Gastrocnemius medialis (tissue), 4 donors: ENCODE data around the gene KIAA0930.

Experiments used
- POLR2A ChIP-seq, 2 donors: fragments of 450-650 bp; IDR thresholded peaks; one replicate each; pipeline ENCODE4 v1.6.1; 2017; ENCODE audit warnings: antibody characterized with exemption in 2 of 2, mild to moderate bottlenecking in 2 of 2, moderate library complexity in 2 of 2
- TF ChIP-seq, protein P1 (sequence below), 5 experiments: fragments of 450-650 bp in 3 of 5; fragments of 200-600 bp in 2 of 5; sonication (generic) in 2 of 5; IDR thresholded peaks in 4 of 5; conservative IDR thresholded peaks in 1 of 5; 1 replicate in 4 of 5; 2 replicates in 1 of 5; pipeline ENCODE4 v1.5.1; 2016 to 2019; ENCODE audit warnings: antibody characterized with exemption in 5 of 5, mild to moderate bottlenecking in 3 of 5, moderate library complexity in 3 of 5

DNA sequence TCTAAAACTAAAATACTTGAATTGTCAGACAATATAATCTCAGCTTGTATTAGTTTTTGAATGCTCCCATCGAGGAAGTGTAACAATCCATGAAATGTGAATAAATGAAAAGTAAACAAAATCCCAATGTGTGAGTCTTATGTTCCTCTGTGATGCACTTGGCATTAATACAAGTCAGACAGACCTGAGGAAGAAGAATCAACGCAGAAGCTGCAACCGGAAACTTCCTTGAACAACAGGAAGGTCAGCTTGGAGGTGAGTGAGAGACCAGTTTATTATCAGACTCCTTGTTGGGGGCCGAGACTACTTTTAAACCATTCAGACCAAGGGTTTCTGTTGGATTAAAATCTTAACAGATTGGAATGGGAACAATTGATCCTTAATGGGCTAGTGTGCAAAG lies 52.8 kb downstream of the KIAA0930 start:
- TF ChIP-seq, protein P1, sequence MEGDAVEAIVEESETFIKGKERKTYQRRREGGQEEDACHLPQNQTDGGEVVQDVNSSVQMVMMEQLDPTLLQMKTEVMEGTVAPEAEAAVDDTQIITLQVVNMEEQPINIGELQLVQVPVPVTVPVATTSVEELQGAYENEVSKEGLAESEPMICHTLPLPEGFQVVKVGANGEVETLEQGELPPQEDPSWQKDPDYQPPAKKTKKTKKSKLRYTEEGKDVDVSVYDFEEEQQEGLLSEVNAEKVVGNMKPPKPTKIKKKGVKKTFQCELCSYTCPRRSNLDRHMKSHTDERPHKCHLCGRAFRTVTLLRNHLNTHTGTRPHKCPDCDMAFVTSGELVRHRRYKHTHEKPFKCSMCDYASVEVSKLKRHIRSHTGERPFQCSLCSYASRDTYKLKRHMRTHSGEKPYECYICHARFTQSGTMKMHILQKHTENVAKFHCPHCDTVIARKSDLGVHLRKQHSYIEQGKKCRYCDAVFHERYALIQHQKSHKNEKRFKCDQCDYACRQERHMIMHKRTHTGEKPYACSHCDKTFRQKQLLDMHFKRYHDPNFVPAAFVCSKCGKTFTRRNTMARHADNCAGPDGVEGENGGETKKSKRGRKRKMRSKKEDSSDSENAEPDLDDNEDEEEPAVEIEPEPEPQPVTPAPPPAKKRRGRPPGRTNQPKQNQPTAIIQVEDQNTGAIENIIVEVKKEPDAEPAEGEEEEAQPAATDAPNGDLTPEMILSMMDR (IDR thresholded peaks at IDR 0.05 in 4 of 5, conservative IDR thresholded peaks at IDR 0.05 in 1 of 5): no peak
- TF ChIP-seq POLR2A (IDR thresholded peaks at IDR 0.05): no peak
